Stomach (tissue), 4 donors: ENCODE data around the gene KRT12.

Experiments
- CTCF ChIP-seq, 7 experiments: fragments of 450-650 bp in 4 of 7; fragments of 200-600 bp in 3 of 7; sonication (generic) in 3 of 7; IDR thresholded peaks; one replicate each; pipeline ENCODE4 v1.5.1; 2016 to 2019; ENCODE audit warnings: antibody characterized with exemption in 7 of 7, control low read depth in 2 of 7, mild to moderate bottlenecking in 1 of 7
- POLR2AphosphoS5 ChIP-seq, 3 donors: sonication (generic); formaldehyde crosslinking; IDR thresholded peaks; one replicate each; pipeline ENCODE4 v1.6.1; 2016; ENCODE audit warnings: antibody characterized with exemption in 3 of 3

GRCh38 chr17:40816569-40816968 is 50.5 kb downstream of the KRT12 start:
- TF ChIP-seq POLR2AphosphoS5 (IDR thresholded peaks at IDR 0.05) (no peak), CTCF (IDR thresholded peaks at IDR 0.05) (no peak)
